Left lung (tissue), 10 donors: ENCODE measurements around the gene SLC6A7. TPM values are rescaled to one million over a fixed set of nuclear protein-coding genes. Genes with fewer than 3 reads are reported as not detected.
A peak's percentile ranks its signal among the peaks of the same experiment; 100 is the strongest.

ENCODE experiments used
- ATAC-seq: fragments of 200-7000 bp; cut with Tn5 transposase; one replicate; pipeline ENCODE4 v1.9.1; 2020; ENCODE audit warnings: moderate library complexity
- DNase-seq, 4 donors: peaks; one replicate each; pipeline ENCODE4 v3.0.0-alpha.2; 2013 to 2020
- H3K27ac ChIP-seq, 2 donors: fragments of 200-600 bp; sonication (generic) in 1 of 2; one replicate each; pipeline versions ENCODE4 v1.5.0 to v1.8.0; 2020 to 2021
- H3K27me3 ChIP-seq, 2 donors: fragments of 200-600 bp; sonication (generic) in 1 of 2; one replicate each; pipeline versions ENCODE4 v1.5.0 to v1.8.0; 2020 to 2021
- H3K36me3 ChIP-seq, 2 donors: fragments of 200-600 bp; sonication (generic) in 1 of 2; one replicate each; pipeline versions ENCODE4 v1.5.0 to v1.8.0; 2020 to 2021
- H3K4me1 ChIP-seq, 2 donors: fragments of 200-600 bp; one replicate each; pipeline ENCODE4 v1.8.0; 2021
- H3K4me3 ChIP-seq, 2 donors: fragments of 200-600 bp; sonication (generic) in 1 of 2; one replicate each; pipeline versions ENCODE4 v1.5.0 to v1.8.0; 2020 to 2021; ENCODE audit warnings: mild to moderate bottlenecking in 1 of 2
- H3K9me3 ChIP-seq, 2 donors: fragments of 200-600 bp; sonication (generic) in 1 of 2; one replicate each; pipeline versions ENCODE4 v1.5.0 to v1.8.0; 2020 to 2021
- CTCF ChIP-seq, 2 donors: fragments of 200-600 bp; sonication (generic) in 1 of 2; IDR thresholded peaks; one replicate each; pipeline versions ENCODE4 v1.5.0 to v1.8.0; 2021; ENCODE audit warnings: antibody characterized with exemption in 2 of 2
- intact Hi-C, 2 donors: fragments of 100-400 bp; cut with DNase I; formaldehyde crosslinking; loops; one replicate each; pipeline versions ENCODE4 v1.11.2 to v1.14.2; 2022
- polyA plus RNA-seq, 6 donors: library from polyadenylated mRNA; unstranded; fragments of 120-200 nt; gene quantifications; one replicate each; pipeline ENCODE4 v1.2.1, GENCODE V29; 2013; ENCODE audit not compliant: insufficient read length in 6 of 6
- total RNA-seq, 2 donors: library from RNA; stranded (reverse); fragmentation: NEBNext Ultra II Directional; extraction: Animal tissue kit (Norgen Biotek cat#: 25700); gene quantifications; one replicate each; pipeline ENCODE4 v1.2.1, GENCODE V29; 2021
- donor health status: DM: no; HTN: yes; CAD: no.
- donor health status: DM: no; HTN: no; CAD: no.

The SLC6A7 gene
- total and polyA plus RNA-seq, 8 donors: 0.13 TPM; not detected in 7

- H3K4me1 ChIP-seq: peaks cover 0 to 8% of the 10 kb centered on the region in 2 donors
- intact Hi-C loops: no loop called here
- H3K27ac ChIP-seq: no peak overlapping the region
- H3K36me3 ChIP-seq: no peaks in the 10 kb centered on the region
- no peak for TF ChIP-seq CTCF (IDR thresholded peaks at IDR 0.05)
- H3K27me3 ChIP-seq: no peaks in the 10 kb centered on the region
- ATAC-seq (no peak), DNase-seq (no peak)
- H3K9me3 ChIP-seq: no peaks in the 10 kb centered on the region
- H3K4me3 ChIP-seq: no peak overlapping the region
These were observed 13.0 kb upstream of the SLC6A7 start for GRCh38 chr5:150176745-150177477.

GRCh38 chr5:150177721-150178120, 12.1 kb upstream of the SLC6A7 start:
- DNase-seq: peak in 1 of 4 donors; percentile 27
- ATAC-seq: no peak
- Histone ChIP-seq H3K27ac (no peak overlapping the region), H3K4me3 (no peak overlapping the region), H3K27me3 (no peaks in the 10 kb centered on the region), H3K36me3 (no peaks in the 10 kb centered on the region), H3K9me3 (no peaks in the 10 kb centered on the region), H3K4me1 (peaks cover 0 to 8% of the 10 kb centered on the region in 2 donors)
- TF ChIP-seq CTCF (IDR thresholded peaks at IDR 0.05): no peak
- intact Hi-C loops: no loop called here

GRCh38 chr5:150178262-150178661, 11.6 kb upstream of the SLC6A7 start:
- no peak for ATAC-seq
- Histone ChIP-seq H3K27me3 (no peaks in the 10 kb centered on the region), H3K36me3 (no peaks in the 10 kb centered on the region), H3K4me1 (peaks cover 0 to 8% of the 10 kb centered on the region in 2 donors), H3K4me3 (no peak overlapping the region), H3K27ac (no peak overlapping the region), H3K9me3 (no peaks in the 10 kb centered on the region)
- peak in 1 of 4 donors; percentile 28 for DNase-seq
- TF ChIP-seq CTCF (IDR thresholded peaks at IDR 0.05): no peak
- intact Hi-C loops: no loop called here

- ATAC-seq (no peak), DNase-seq (no peak)
- H3K4me3 ChIP-seq: no peak overlapping the region
- intact Hi-C loops: no loop called here
- no peaks in the 10 kb centered on the region for H3K9me3 ChIP-seq
- H3K4me1 ChIP-seq: peaks cover 0 to 8% of the 10 kb centered on the region in 2 donors
- H3K36me3 ChIP-seq: no peaks in the 10 kb centered on the region
- no peak overlapping the region for H3K27ac ChIP-seq
- no peak for TF ChIP-seq CTCF (IDR thresholded peaks at IDR 0.05)
- no peaks in the 10 kb centered on the region for H3K27me3 ChIP-seq
These were observed 10.7 kb upstream of the SLC6A7 start for GRCh38 chr5:150179019-150179620.

GRCh38 chr5:150180241-150181026, 9.4 kb upstream of the SLC6A7 start:
- Histone ChIP-seq H3K9me3 (no peaks in the 10 kb centered on the region), H3K36me3 (no peaks in the 10 kb centered on the region), H3K27ac (peak overlapping the region; percentile 23 to 67), H3K27me3 (no peaks in the 10 kb centered on the region), H3K4me1 (peaks cover 0 to 13% of the 10 kb centered on the region in 2 donors), H3K4me3 (no peak overlapping the region)
- peak; percentile 55 for ATAC-seq
- intact Hi-C loops: no loop called here
- DNase-seq: peak in 3 of 4 donors; percentile 52 to 73 (median 65)
- TF ChIP-seq CTCF (IDR thresholded peaks at IDR 0.05): no peak
